Loucy (cell line): ENCODE measurements around the gene ZNF579.

Experiments
- H2AFZ ChIP-seq: fragments of 200-600 bp; sonication (generic); 2 replicates; pipeline ENCODE4 v1.6.0; 2016; ENCODE audit warnings: antibody characterized with exemption, mild to moderate bottlenecking, low read length, moderate library complexity
- H3F3A ChIP-seq: fragments of 200-600 bp; 2 replicates; pipeline ENCODE4 v1.6.0; 2016; ENCODE audit warnings: antibody characterized with exemption, low read depth, mild to moderate bottlenecking
- H3K27me3 ChIP-seq: fragments of 200-600 bp; sonication (generic); 2 replicates; pipeline ENCODE4 v1.6.1; 2014; ENCODE audit warnings: low read length, mild to moderate bottlenecking; ENCODE audit not compliant: insufficient read depth, poor library complexity, severe bottlenecking
- H3K36me3 ChIP-seq: fragments of 200-600 bp; sonication (generic); 2 replicates; pipeline ENCODE4 v1.6.1; 2016; ENCODE audit warnings: low read length; ENCODE audit not compliant: insufficient read depth
- H3K4me1 ChIP-seq: fragments of 200-600 bp; sonication (generic); 2 replicates; pipeline ENCODE4 v1.5.1; 2014; ENCODE audit warnings: low read length, mild to moderate bottlenecking; ENCODE audit not compliant: insufficient read depth, poor library complexity, severe bottlenecking
- H3K4me2 ChIP-seq: fragments of 200-600 bp; sonication (generic); 2 replicates; pipeline ENCODE4 v1.6.0; 2014; ENCODE audit warnings: antibody characterized with exemption, low read length, low read depth, mild to moderate bottlenecking; ENCODE audit not compliant: poor library complexity, severe bottlenecking
- H3K4me3 ChIP-seq: fragments of 200-600 bp; sonication (generic); 2 replicates; pipeline ENCODE4 v1.5.1; 2014; ENCODE audit warnings: low read length, mild to moderate bottlenecking, mixed read lengths; ENCODE audit not compliant: poor library complexity, severe bottlenecking
- H3K79me2 ChIP-seq: fragments of 200-600 bp; sonication (generic); 2 replicates; pipeline ENCODE4 v1.6.1; 2014; ENCODE audit warnings: low read length; ENCODE audit not compliant: insufficient read depth
- H3K9ac ChIP-seq: fragments of 200-600 bp; sonication (generic); 2 replicates; pipeline ENCODE4 v1.6.0; 2014; ENCODE audit warnings: mild to moderate bottlenecking, low read depth, low read length, moderate library complexity; ENCODE audit not compliant: poor library complexity, severe bottlenecking
- H3K9me2 ChIP-seq: fragments of 200-600 bp; sonication (generic); replicated peaks from 2 replicates; pipeline ENCODE4 v1.6.1; 2016; ENCODE audit warnings: low read depth, low read length, mixed read lengths
- H3K9me3 ChIP-seq: fragments of 200-600 bp; sonication (generic); 2 replicates; pipeline ENCODE4 v1.6.1; 2014; ENCODE audit warnings: mild to moderate bottlenecking, antibody characterized with exemption, low read length, low read depth; ENCODE audit not compliant: insufficient read depth
- H4K20me1 ChIP-seq: fragments of 200-600 bp; sonication (generic); 2 replicates; pipeline ENCODE4 v1.6.0; 2014; ENCODE audit warnings: antibody characterized with exemption, low read length, mild to moderate bottlenecking; ENCODE audit not compliant: insufficient read depth, poor library complexity, severe bottlenecking
- EZH2phosphoT487 ChIP-seq: fragments of 200-600 bp; IDR thresholded peaks from 2 replicates; pipeline ENCODE4 v1.6.1; 2018; ENCODE audit warnings: antibody characterized with exemption, mild to moderate bottlenecking, moderate library complexity, borderline replicate concordance
- TF ChIP-seq, protein P1 (sequence below): fragments of 200-600 bp; sonication (generic); conservative IDR thresholded peaks from 2 replicates; pipeline ENCODE4 v1.5.1; 2014; ENCODE audit warnings: mild to moderate bottlenecking, antibody characterized with exemption, low read length

ZNF579 gene

DNA sequence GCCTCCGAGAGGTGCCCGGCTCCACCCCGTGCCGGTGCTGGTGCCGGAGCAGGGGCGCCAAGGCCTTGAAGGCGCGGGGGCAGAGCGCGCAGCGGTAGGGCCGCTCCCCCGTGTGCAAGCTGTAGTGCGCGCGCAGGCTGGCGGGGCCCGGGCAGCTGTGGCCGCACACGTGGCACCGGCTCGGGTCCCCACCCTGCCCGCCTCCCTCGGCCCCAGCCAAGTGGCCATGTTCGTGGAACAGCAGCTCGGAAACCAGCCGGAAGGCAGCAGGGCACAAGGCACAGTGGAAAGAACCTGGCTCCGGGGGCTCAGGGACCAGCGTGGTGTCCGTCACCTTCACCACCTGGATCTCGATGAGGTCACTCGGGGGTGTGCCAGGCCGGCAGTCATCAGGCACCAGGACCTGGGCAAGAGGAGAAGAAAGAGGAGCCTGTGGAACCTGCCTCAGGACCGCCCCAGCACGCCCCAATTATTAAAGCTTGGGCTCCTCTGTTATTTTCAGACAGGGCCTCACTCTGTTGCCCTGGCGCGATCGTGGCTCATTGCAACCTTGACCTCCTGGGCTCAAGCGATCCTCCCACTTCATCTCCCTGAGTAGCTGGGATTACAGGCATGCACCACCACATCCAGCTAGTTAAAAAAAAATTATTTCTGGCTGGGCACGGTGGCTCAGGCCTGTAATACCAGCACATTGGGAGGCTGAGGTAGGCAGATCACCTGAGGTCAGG is 41.8 kb upstream of the ZNF579 start:
- Histone ChIP-seq H3K9me2 (no peaks in the 10 kb centered on the region), H4K20me1 (peaks cover 6% of the 10 kb centered on the region), H3K4me1 (peaks cover 16% of the 10 kb centered on the region), H2AFZ (no peak overlapping the region), H3K4me2 (no peak overlapping the region), H3K9me3 (no peaks in the 10 kb centered on the region), H3F3A (no peaks in the 10 kb centered on the region), H3K9ac (no peak overlapping the region), H3K27me3 (no peaks in the 10 kb centered on the region), H3K4me3 (no peak overlapping the region), H3K79me2 (0 out of 2 replicates have a peak, but pooled peaks cover 7% of the 10 kb centered on the region), H3K36me3 (peaks cover 3% of the 10 kb centered on the region; the same call in 1 of the 2 replicates)
- TF ChIP-seq, protein P1, sequence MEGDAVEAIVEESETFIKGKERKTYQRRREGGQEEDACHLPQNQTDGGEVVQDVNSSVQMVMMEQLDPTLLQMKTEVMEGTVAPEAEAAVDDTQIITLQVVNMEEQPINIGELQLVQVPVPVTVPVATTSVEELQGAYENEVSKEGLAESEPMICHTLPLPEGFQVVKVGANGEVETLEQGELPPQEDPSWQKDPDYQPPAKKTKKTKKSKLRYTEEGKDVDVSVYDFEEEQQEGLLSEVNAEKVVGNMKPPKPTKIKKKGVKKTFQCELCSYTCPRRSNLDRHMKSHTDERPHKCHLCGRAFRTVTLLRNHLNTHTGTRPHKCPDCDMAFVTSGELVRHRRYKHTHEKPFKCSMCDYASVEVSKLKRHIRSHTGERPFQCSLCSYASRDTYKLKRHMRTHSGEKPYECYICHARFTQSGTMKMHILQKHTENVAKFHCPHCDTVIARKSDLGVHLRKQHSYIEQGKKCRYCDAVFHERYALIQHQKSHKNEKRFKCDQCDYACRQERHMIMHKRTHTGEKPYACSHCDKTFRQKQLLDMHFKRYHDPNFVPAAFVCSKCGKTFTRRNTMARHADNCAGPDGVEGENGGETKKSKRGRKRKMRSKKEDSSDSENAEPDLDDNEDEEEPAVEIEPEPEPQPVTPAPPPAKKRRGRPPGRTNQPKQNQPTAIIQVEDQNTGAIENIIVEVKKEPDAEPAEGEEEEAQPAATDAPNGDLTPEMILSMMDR = no peak
- no peak for TF ChIP-seq EZH2phosphoT487

DNA sequence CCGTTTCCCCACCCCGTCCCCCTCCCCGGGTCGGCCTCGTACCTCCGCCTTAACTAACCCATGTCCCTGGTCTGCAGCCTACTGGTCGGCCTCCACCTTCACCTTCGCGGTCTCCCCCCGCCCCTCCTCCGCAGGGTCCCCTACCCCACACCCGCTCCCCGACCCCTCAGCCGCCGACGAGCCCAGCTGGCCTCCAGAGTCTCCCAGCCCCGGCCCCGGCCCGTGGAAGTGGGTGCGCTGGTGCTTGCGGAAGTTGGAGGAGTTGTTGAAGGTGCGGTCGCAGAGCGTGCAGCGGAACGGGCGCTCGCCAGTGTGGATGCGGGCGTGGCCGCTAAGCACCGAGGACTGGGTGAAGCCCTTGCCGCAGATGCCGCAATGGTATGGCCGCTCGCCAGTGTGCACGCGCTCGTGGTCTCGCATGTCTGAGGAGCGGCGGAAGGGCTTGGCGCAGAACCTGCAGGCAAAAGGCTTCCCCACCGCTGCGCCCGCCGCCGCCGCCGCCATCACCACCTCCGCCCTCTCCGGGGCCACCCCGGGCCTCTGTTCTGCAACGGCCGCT is 41.1 kb upstream of the ZNF579 start:
- H3K4me2 ChIP-seq = no peak overlapping the region
- H3K79me2 ChIP-seq = 0 out of 2 replicates have a peak, but pooled peaks cover 7% of the 10 kb centered on the region
- peaks cover 16% of the 10 kb centered on the region for H3K4me1 ChIP-seq
- H2AFZ ChIP-seq = no peak overlapping the region
- peaks cover 6% of the 10 kb centered on the region for H4K20me1 ChIP-seq
- H3K4me3 ChIP-seq = no peak overlapping the region
- TF ChIP-seq, protein P1 = no peak
- TF ChIP-seq EZH2phosphoT487 = no peak
- H3K9me3 ChIP-seq = no peaks in the 10 kb centered on the region
- H3K36me3 ChIP-seq = peaks cover 7% of the 10 kb centered on the region; the same call in 1 of the 2 replicates
- no peaks in the 10 kb centered on the region for H3K9me2 ChIP-seq
- H3K27me3 ChIP-seq = no peaks in the 10 kb centered on the region
- H3F3A ChIP-seq = no peaks in the 10 kb centered on the region
- no peak overlapping the region for H3K9ac ChIP-seq

DNA sequence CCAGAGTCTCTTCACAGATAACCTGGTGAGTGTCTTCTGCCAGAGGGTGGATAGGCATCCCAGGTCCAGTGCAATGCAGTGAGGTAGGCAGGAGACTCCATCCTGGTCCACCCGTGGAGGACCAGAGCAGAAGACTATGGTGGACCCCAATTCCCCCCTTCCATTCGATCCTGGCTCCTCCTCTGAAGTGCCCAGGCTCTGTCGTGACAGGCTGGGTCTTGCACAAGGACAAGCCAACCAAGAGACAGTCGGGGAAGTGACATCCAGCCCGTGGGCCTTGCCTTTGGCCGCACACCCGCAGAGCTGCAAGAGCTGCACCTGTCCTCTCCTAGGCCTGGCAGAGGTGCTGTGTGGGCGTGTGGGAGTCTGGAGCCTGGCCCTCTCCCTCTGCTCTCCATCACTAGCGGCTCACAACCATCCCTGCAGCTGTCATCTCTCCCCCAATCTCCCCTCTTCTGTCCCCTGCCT is 40.6 kb upstream of the ZNF579 start:
- Histone ChIP-seq H2AFZ (no peak overlapping the region), H4K20me1 (peaks cover 6% of the 10 kb centered on the region), H3K9me2 (no peaks in the 10 kb centered on the region), H3K27me3 (no peaks in the 10 kb centered on the region), H3K9me3 (no peaks in the 10 kb centered on the region), H3K4me2 (no peak overlapping the region), H3K79me2 (0 out of 2 replicates have a peak, but pooled peaks cover 7% of the 10 kb centered on the region), H3K36me3 (peaks cover 10% of the 10 kb centered on the region; the same call in 1 of the 2 replicates), H3K4me1 (peaks cover 16% of the 10 kb centered on the region), H3K9ac (no peak overlapping the region), H3F3A (no peaks in the 10 kb centered on the region), H3K4me3 (no peak overlapping the region)
- TF ChIP-seq, protein P1 = no peak
- TF ChIP-seq EZH2phosphoT487 = no peak
